ENCODE results near the gene FNDC11.
A peak's percentile ranks its signal among the peaks of the same experiment; 100 is the strongest.

Gene FNDC11

GRCh38 chr20:63529861-63530787, 23.8 kb upstream of the FNDC11 start:
- TF ChIP-seq CTCF (IDR thresholded peaks at IDR 0.05; ENCODE audit: poor library complexity, severe bottlenecking) = no peak
- peaks cover 15% of the 10 kb centered on the region for H3K4me1 ChIP-seq (ENCODE audit: insufficient read depth, poor library complexity, severe bottlenecking)
- H3K27ac ChIP-seq (ENCODE audit: poor library complexity, severe bottlenecking) = no peak overlapping the region
- peaks cover 20% of the 10 kb centered on the region for H3K36me3 ChIP-seq (ENCODE audit: low read depth)
- H3K27me3 ChIP-seq (ENCODE audit: insufficient read depth, poor library complexity, severe bottlenecking) = no peaks in the 10 kb centered on the region
- H3K9me3 ChIP-seq (ENCODE audit: severe bottlenecking) = no peaks in the 10 kb centered on the region
- ATAC-seq (ENCODE audit: low read depth) (0 out of 3 replicates have a peak, but pooled peaks have one; percentile 0), DNase-seq (ENCODE audit: low spot score) (peak; percentile 87)
- no peak overlapping the region for H3K4me3 ChIP-seq (ENCODE audit: severe bottlenecking)

DNA sequence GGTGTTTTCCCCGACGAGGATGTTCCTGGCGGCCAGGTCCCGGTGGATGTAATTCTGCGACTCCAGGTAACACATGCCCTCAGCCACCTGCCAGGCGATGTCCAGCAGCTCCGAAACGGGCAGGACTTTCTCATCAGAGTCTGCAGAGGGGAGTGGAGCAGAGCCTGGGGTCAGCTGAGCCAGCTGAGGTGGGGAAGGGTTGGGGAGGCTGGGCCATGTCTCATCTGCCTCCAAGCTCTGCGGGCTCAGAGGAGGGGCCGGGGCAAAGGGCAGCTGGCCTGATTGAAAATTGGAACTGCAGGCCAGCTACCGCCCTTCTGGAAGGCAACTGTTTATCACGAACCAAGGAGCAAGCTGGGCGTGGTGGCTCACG, 23.2 kb upstream of the FNDC11 start:
- no peaks in the 10 kb centered on the region for H3K9me3 ChIP-seq (ENCODE audit: severe bottlenecking)
- H3K36me3 ChIP-seq (ENCODE audit: low read depth) = peaks cover 20% of the 10 kb centered on the region
- H3K27ac ChIP-seq (ENCODE audit: poor library complexity, severe bottlenecking) = no peak overlapping the region
- DNase-seq (ENCODE audit: low spot score) = peak; percentile 80
- no peaks in the 10 kb centered on the region for H3K27me3 ChIP-seq (ENCODE audit: insufficient read depth, poor library complexity, severe bottlenecking)
- H3K4me3 ChIP-seq (ENCODE audit: severe bottlenecking) = no peak overlapping the region
- peaks cover 18% of the 10 kb centered on the region for H3K4me1 ChIP-seq (ENCODE audit: insufficient read depth, poor library complexity, severe bottlenecking)
- TF ChIP-seq CTCF (IDR thresholded peaks at IDR 0.05; ENCODE audit: poor library complexity, severe bottlenecking) = no peak
- ATAC-seq (ENCODE audit: low read depth) = no peak

DNA sequence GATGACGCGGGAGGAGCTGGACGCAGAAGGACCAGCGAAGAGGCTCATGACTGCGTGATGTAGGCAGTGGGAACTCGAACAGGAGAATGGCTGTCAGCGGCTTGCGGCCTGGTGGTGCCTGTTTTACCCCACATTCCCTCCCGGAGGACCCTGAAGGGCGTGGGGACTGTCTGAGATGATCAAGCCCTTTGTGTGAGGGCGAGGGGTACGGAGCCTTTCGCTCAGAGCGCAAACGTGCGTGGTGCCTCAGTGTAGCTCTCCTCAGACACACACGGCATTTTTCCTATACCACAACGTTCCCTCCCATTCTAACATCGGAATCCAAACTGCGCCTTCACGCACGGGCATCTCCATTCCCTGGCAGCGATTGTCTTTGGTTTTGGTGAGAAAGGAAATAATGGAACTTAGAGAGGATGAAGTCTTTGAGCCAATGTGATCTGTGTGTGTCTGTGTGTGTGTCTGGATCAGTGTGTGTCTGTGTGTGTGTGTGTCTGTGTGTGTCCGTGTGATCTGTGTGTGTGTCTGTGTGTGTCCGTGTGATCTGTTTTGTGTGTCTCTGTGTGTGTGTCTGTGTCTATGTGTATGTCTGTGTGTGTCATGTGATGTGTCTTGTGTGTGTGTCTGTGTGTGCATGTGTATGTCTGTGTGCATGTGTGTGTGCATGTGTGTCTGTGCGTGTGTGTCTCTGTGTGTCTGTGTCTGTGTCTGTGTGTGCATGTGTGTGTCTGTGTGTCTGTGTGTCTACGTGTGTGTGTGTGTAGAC, 22.1 kb upstream of the FNDC11 start:
- H3K27me3 ChIP-seq (ENCODE audit: insufficient read depth, poor library complexity, severe bottlenecking) = no peaks in the 10 kb centered on the region
- no peak overlapping the region for H3K4me3 ChIP-seq (ENCODE audit: severe bottlenecking)
- H3K27ac ChIP-seq (ENCODE audit: poor library complexity, severe bottlenecking) = no peak overlapping the region
- no peak for TF ChIP-seq CTCF (IDR thresholded peaks at IDR 0.05; ENCODE audit: poor library complexity, severe bottlenecking)
- no peaks in the 10 kb centered on the region for H3K9me3 ChIP-seq (ENCODE audit: severe bottlenecking)
- H3K36me3 ChIP-seq (ENCODE audit: low read depth) = peaks cover 20% of the 10 kb centered on the region
- DNase-seq (ENCODE audit: low spot score) (peak; percentile 81), ATAC-seq (ENCODE audit: low read depth) (no peak)
- peaks cover 21% of the 10 kb centered on the region for H3K4me1 ChIP-seq (ENCODE audit: insufficient read depth, poor library complexity, severe bottlenecking)

DNA sequence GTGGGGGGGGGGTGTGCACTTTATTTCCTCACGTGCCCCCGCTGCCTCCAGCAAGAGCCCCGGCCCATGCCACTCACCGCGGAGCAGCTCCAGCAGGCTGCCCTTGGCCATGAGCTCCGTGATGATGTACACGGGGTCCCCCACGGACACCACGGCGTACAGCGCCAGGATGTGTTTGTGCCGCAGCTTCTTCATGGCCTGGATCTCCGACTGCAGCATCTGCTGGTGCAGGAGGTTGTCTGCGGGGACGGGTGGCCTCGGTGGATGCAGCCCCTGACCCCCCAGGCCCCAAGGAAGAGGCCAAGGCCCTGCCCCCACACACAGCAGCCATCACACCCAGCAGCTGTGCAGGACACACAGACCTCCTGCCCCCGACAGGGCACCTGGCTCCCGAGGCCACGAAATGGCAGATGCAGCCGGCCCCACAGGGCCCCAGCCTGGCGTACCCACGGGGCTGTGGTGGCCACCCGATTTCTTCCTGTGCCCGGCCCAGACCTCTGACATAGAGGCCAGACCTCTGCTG, 21.4 kb upstream of the FNDC11 start:
- DNase-seq (ENCODE audit: low spot score) = peak; percentile 87
- Histone ChIP-seq H3K9me3 (ENCODE audit: severe bottlenecking) (no peaks in the 10 kb centered on the region), H3K4me1 (ENCODE audit: insufficient read depth, poor library complexity, severe bottlenecking) (peaks cover 26% of the 10 kb centered on the region), H3K36me3 (ENCODE audit: low read depth) (peaks cover 20% of the 10 kb centered on the region), H3K27ac (ENCODE audit: poor library complexity, severe bottlenecking) (no peak overlapping the region), H3K27me3 (ENCODE audit: insufficient read depth, poor library complexity, severe bottlenecking) (no peaks in the 10 kb centered on the region), H3K4me3 (ENCODE audit: severe bottlenecking) (no peak overlapping the region)
- TF ChIP-seq CTCF (IDR thresholded peaks at IDR 0.05; ENCODE audit: poor library complexity, severe bottlenecking) = no peak
- ATAC-seq (ENCODE audit: low read depth) = no peak
